Type B pancreatic cell (in vitro differentiated cells): ENCODE data around the gene SCN8A. TPM values are rescaled to one million over a fixed set of nuclear protein-coding genes. Genes with fewer than 3 reads are reported as not detected.

Source experiments
- DNase-seq: peaks from one replicate; pipeline ENCODE4 v3.0.0; 2021; ENCODE audit warnings: mixed read lengths; ENCODE audit not compliant: unreplicated experiment; ENCODE audit errors: extremely low spot score
- H3K27ac Mint-ChIP-seq: 2 replicates; pipeline ENCODE4 v1.8.0; 2021; ENCODE audit warnings: mild to moderate bottlenecking, mixed read lengths
- H3K27me3 Mint-ChIP-seq: 2 replicates; pipeline ENCODE4 v1.8.0; 2021; ENCODE audit warnings: mixed read lengths
- H3K36me3 Mint-ChIP-seq: 2 replicates; pipeline ENCODE4 v1.8.0; 2021; ENCODE audit warnings: mixed read lengths
- H3K4me1 Mint-ChIP-seq: one replicate; pipeline ENCODE4 v1.8.0; 2021; ENCODE audit warnings: mixed read lengths; ENCODE audit not compliant: unreplicated experiment
- H3K4me3 Mint-ChIP-seq: 2 replicates; pipeline ENCODE4 v1.8.0; 2021; ENCODE audit warnings: mild to moderate bottlenecking, mixed read lengths
- H3K9me3 Mint-ChIP-seq: 2 replicates; pipeline ENCODE4 v1.8.0; 2021; ENCODE audit warnings: mixed read lengths
- total RNA-seq: library from RNA; stranded (reverse); gene quantifications from 2 replicates; pipeline ENCODE4 v1.2.1, GENCODE V29; 2021; ENCODE audit warnings: low replicate concordance
- TF ChIP-seq, protein P1 (sequence below): fragments of 200-600 bp; sonication (generic); conservative IDR thresholded peaks from 2 replicates; pipeline ENCODE4 v1.5.0; 2021; ENCODE audit warnings: antibody characterized with exemption, mild to moderate bottlenecking

The SCN8A gene
- total RNA-seq, 1 donor from 2014 or later: 3.9 TPM

DNA sequence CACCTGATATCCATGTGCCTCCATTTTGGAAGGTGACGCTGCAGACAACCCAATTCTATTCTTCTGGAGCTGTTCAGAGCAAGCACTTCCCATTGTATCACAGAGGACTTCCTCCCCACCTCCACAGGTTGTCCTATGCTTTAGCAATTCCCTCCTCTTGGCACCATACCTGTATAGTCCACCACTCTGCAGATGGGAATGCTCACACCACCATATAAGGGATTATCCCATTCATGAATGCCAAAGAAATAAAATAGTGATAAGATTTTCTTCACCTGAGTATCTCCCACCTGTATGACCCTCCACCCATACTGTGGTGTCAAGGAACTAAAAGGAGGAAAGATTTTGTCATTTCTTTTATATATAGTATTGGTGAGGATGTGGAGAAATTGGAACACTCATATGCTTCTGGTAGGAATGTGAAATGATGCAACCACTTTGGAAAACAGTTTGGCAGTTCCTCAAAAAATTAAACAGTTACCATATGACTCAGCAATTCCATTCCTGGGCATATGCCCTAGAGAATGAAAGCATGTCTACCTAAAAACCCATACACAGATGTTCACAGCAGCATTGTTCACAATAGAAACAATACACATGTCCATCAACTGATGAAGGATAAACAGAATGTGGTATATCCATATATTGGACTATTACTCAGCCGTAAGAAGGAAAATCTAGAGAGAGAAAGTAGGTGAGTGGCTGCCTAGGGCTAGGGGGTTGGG, 182.3 kb downstream of the SCN8A start:
- H3K36me3 Mint-ChIP-seq: peaks cover 7% of the 10 kb centered on the region
- H3K9me3 Mint-ChIP-seq: no peaks in the 10 kb centered on the region
- H3K4me3 Mint-ChIP-seq: no peak overlapping the region
- TF ChIP-seq, protein P1, sequence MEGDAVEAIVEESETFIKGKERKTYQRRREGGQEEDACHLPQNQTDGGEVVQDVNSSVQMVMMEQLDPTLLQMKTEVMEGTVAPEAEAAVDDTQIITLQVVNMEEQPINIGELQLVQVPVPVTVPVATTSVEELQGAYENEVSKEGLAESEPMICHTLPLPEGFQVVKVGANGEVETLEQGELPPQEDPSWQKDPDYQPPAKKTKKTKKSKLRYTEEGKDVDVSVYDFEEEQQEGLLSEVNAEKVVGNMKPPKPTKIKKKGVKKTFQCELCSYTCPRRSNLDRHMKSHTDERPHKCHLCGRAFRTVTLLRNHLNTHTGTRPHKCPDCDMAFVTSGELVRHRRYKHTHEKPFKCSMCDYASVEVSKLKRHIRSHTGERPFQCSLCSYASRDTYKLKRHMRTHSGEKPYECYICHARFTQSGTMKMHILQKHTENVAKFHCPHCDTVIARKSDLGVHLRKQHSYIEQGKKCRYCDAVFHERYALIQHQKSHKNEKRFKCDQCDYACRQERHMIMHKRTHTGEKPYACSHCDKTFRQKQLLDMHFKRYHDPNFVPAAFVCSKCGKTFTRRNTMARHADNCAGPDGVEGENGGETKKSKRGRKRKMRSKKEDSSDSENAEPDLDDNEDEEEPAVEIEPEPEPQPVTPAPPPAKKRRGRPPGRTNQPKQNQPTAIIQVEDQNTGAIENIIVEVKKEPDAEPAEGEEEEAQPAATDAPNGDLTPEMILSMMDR: no peak
- H3K27me3 Mint-ChIP-seq: no peaks in the 10 kb centered on the region
- H3K4me1 Mint-ChIP-seq: no peaks in the 10 kb centered on the region
- DNase-seq: no peak
- H3K27ac Mint-ChIP-seq: no peak overlapping the region

GRCh38 chr12:51774933-51775332, 183.9 kb downstream of the SCN8A start:
- peaks cover 7% of the 10 kb centered on the region for H3K36me3 Mint-ChIP-seq
- H3K27me3 Mint-ChIP-seq: no peaks in the 10 kb centered on the region
- no peaks in the 10 kb centered on the region for H3K4me1 Mint-ChIP-seq
- no peak for DNase-seq
- H3K9me3 Mint-ChIP-seq: no peaks in the 10 kb centered on the region
- H3K4me3 Mint-ChIP-seq: no peak overlapping the region
- TF ChIP-seq, protein P1: no peak
- H3K27ac Mint-ChIP-seq: no peak overlapping the region

GRCh38 chr12:51777457-51777856, 186.4 kb downstream of the SCN8A start:
- DNase-seq: no peak
- Mint-ChIP-seq H3K4me3 (no peak overlapping the region), H3K36me3 (peaks cover 7% of the 10 kb centered on the region), H3K27me3 (no peaks in the 10 kb centered on the region), H3K9me3 (no peaks in the 10 kb centered on the region), H3K4me1 (no peaks in the 10 kb centered on the region), H3K27ac (no peak overlapping the region)
- TF ChIP-seq, protein P1: no peak

- Mint-ChIP-seq H3K36me3 (peaks cover 7% of the 10 kb centered on the region), H3K4me3 (no peak overlapping the region), H3K27me3 (no peaks in the 10 kb centered on the region), H3K27ac (no peak overlapping the region), H3K4me1 (no peaks in the 10 kb centered on the region), H3K9me3 (no peaks in the 10 kb centered on the region)
- DNase-seq: no peak
- TF ChIP-seq, protein P1: no peak
Observed at GRCh38 chr12:51777973-51778372, 186.9 kb downstream of the SCN8A start.

- H3K36me3 Mint-ChIP-seq: peaks cover 4% of the 10 kb centered on the region
Observed at GRCh38 chr12:51779876-51780275, 188.8 kb downstream of the SCN8A start.

More at GRCh38 chr12:51779876-51780275, 188.8 kb downstream of the SCN8A start:
- H3K27me3 Mint-ChIP-seq: no peaks in the 10 kb centered on the region
- TF ChIP-seq, protein P1: no peak
- H3K4me3 Mint-ChIP-seq: no peak overlapping the region
- no peaks in the 10 kb centered on the region for H3K9me3 Mint-ChIP-seq
- H3K27ac Mint-ChIP-seq: no peak overlapping the region
- no peak for DNase-seq
- no peaks in the 10 kb centered on the region for H3K4me1 Mint-ChIP-seq
